Large intestine (tissue), 3 donors: ENCODE results near the gene TRIM37. TPM values are rescaled to one million over a fixed set of nuclear protein-coding genes. Genes with fewer than 3 reads are reported as not detected.
"Not testable (repeated sequence)": the region's sequence is repeated elsewhere in the genome, so short reads cannot be mapped to it uniquely, and the experiment has no call there.

Source experiments
- DNase-seq, 2 donors: peaks; one replicate each; pipeline versions ENCODE4 v3.0.0 to v3.0.0-alpha.2; 2013
- H3K27ac ChIP-seq: one replicate; pipeline ENCODE4 v1.5.1; 2013; ENCODE audit warnings: low read length
- H3K27me3 ChIP-seq: 2 replicates; pipeline ENCODE4 v1.6.1; 2013; ENCODE audit warnings: low read length; ENCODE audit not compliant: control insufficient read depth, insufficient read depth
- H3K36me3 ChIP-seq: 2 replicates; pipeline ENCODE4 v1.6.1; 2013; ENCODE audit warnings: low read length; ENCODE audit not compliant: control insufficient read depth, insufficient read depth
- H3K4me1 ChIP-seq: one replicate; pipeline ENCODE4 v1.6.1; 2013; ENCODE audit warnings: low read length; ENCODE audit not compliant: control insufficient read depth, insufficient read depth
- H3K4me3 ChIP-seq: one replicate; pipeline ENCODE4 v1.5.1; 2013; ENCODE audit warnings: low read length
- H3K9me3 ChIP-seq: one replicate; pipeline ENCODE4 v1.6.1; 2013; ENCODE audit warnings: mild to moderate bottlenecking, low read depth, low read length, moderate library complexity; ENCODE audit not compliant: control insufficient read depth
- WGBS: methylation state at CpG from one replicate; pipeline ENCODE4 v1.1.5; 2013; ENCODE audit warnings: low lambda C conversion rate; ENCODE audit not compliant: insufficient coverage; 5-methylcytosine and 5-hydroxymethylcytosine counted together
- polyA plus RNA-seq: library from polyadenylated mRNA; unstranded; fragments of 120-200 nt; gene quantifications from one replicate; pipeline ENCODE4 v1.2.1, GENCODE V29; 2013

The TRIM37 gene
- polyA plus RNA-seq, 1 donor: 13.9 TPM

DNA sequence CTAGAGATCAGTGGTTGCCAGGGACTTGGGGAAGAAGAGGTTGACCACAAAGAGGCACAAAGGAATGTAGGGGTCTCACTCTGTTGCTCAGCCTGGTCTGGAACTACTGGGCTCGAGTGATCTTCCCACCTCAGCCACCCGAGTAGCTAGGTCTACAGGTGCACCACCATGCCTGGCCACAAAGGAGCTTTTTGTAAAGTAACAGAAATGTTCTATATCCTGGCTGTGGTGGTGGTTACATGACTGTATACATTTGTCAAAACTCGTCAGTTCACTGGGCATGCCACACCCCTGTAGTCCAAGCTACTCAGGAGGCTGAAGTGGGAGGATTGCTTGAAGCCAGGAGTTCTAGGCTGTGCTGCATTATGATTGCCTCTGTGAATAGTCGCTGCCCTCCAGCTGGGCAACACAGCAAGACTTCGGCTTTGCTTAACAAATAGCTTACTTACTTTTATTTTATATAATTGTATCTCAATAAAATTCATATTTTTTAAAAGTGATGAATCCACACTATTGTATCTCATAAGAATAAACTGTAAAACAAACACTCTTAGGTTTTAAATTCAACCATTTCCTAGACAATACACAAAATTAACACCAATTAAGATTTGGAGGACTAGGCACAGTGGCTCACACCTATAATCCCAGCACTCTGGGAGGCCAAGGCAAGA, 43.3 kb upstream of the TRIM37 start:
- no peaks in the 10 kb centered on the region for H3K9me3 ChIP-seq
- H3K4me3 ChIP-seq: no peak overlapping the region
- H3K27me3 ChIP-seq: no peaks in the 10 kb centered on the region
- WGBS: no CpG with 5 or more reads among the region's 5 CpGs
- DNase-seq: no peak
- no peaks in the 10 kb centered on the region for H3K4me1 ChIP-seq
- peaks cover 3% of the 10 kb centered on the region for H3K36me3 ChIP-seq
- H3K27ac ChIP-seq: no peak overlapping the region

DNA sequence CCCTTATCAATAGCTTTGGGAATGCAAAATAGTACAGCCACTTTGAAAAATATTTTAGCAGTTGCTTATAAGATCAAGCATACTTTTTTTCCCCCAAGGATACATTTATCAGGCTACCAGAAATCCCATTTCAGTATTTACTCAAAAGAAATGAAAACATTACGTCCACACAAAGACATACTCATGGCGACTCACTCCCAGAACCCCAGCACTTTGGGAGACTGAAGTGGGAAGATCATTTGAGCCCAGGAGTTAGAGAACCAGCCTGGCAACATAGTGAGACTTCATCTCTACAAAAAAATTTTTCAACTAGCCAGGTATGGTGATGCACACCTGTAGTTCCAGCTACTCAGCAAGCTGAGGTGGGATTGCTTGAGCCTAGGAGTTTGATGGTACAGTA, 42.4 kb upstream of the TRIM37 start:
- H3K27me3 ChIP-seq: no peaks in the 10 kb centered on the region
- H3K27ac ChIP-seq: no peak overlapping the region
- no peaks in the 10 kb centered on the region for H3K9me3 ChIP-seq
- no peak overlapping the region for H3K4me3 ChIP-seq
- no peak for DNase-seq
- H3K36me3 ChIP-seq: peaks cover 3% of the 10 kb centered on the region
- no peaks in the 10 kb centered on the region for H3K4me1 ChIP-seq
- WGBS: no CpG with 5 or more reads among the region's 2 CpGs

DNA sequence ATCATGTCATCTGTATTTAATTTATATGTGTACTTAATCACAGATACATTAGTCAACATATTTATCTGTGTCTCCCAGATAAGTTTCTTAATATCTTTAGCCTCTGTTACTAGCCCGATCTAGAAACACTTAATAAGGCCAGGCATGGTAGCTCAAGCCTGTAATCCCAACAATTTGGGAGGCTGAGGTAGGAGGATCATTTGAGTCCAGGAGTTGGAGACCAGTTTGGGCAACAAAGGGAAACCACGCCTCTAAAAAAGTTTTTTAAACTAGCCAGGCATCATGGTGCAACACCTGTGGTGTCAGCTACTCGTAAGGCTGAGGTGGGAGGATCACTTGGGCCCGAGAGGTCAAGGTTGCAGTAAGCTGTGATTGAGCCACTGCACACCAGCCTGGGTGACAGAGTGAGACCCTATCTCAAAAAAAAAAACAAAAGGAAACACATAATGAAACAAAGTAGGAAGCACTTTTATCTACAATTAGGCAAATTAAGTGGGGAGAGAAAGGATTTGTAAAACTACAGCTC, 39.0 kb upstream of the TRIM37 start:
- H3K9me3 ChIP-seq: no peaks in the 10 kb centered on the region
- H3K36me3 ChIP-seq: peaks cover 3% of the 10 kb centered on the region
- H3K4me3 ChIP-seq: no peak overlapping the region
- no CpG with 5 or more reads among the region's 4 CpGs for WGBS
- no peak overlapping the region for H3K27ac ChIP-seq
- no peak for DNase-seq
- H3K4me1 ChIP-seq: no peaks in the 10 kb centered on the region
- no peaks in the 10 kb centered on the region for H3K27me3 ChIP-seq

DNA sequence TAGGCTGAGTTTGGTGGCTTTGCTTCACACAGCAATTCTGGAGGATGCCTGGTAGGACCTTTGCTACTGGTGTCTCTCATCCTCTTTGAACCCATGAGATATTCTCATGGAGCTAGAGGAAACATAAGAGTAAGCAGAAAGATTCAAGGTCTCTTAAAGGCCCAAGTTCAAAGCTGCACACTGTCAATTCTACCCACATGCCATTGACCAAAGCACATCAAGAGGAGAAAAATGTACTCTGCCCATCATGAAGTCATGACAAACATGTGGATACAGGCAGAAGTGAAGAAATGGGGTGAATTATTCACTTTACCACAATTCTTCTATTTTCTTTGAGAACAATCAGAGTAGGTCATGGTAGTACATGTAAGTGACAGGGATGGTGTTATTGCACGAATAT, 35.2 kb upstream of the TRIM37 start:
- H3K27ac ChIP-seq: no peak overlapping the region
- peaks cover 3% of the 10 kb centered on the region for H3K36me3 ChIP-seq
- H3K9me3 ChIP-seq: no peaks in the 10 kb centered on the region
- H3K4me1 ChIP-seq: no peaks in the 10 kb centered on the region
- H3K27me3 ChIP-seq: no peaks in the 10 kb centered on the region
- no peak for DNase-seq
- no peak overlapping the region for H3K4me3 ChIP-seq
- WGBS: 83% methylated on average over 1 of the region's 1 CpG

DNA sequence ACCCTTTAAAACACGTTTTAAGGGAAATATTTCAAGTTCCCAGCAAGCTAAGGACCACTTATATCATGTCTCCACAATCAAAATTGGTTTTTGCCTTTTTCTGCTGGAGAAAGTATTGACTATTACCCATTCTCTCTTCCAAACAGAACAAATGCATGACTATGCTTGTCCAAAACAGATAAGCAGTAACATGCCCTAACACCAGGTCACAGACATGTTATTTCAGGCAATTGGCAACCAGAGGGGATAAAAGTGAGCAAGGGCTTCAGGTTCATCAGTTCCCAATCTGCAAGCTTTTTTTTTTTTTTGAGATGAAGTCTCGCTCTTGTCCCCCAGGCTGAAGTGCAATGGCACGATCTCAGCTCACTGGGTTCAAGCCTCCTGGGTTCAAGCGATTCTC, 33.3 kb upstream of the TRIM37 start:
- 86% methylated on average over 1 of the region's 4 CpGs for WGBS
- no peaks in the 10 kb centered on the region for H3K4me1 ChIP-seq
- no peaks in the 10 kb centered on the region for H3K27me3 ChIP-seq
- H3K9me3 ChIP-seq: no peaks in the 10 kb centered on the region
- no peaks in the 10 kb centered on the region for H3K36me3 ChIP-seq
- DNase-seq: no peak
- H3K4me3 ChIP-seq: no peak overlapping the region
- H3K27ac ChIP-seq: no peak overlapping the region

DNA sequence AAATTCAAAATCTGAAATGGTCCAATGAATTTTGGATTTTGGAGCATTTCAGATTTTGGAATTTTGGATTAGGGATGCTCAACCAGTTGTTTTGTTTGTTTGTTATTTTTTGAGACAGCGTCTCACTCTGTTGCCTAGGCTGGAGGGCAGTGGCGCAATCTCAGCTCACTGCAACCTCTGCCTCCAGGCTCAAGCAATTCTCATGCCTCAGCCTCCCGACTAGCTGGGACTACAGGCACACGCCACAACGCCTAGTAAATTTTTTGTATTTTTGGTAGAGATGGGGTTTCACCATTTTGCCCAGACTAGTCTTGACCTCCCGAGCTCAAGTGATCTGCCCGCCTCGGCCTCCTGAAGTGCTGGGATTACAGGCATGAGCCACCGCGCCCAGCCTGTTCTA, 31.7 kb upstream of the TRIM37 start:
- H3K27ac ChIP-seq, H3K4me3 ChIP-seq, H3K36me3 ChIP-seq, H3K4me1 ChIP-seq, H3K9me3 ChIP-seq, H3K27me3 ChIP-seq, DNase-seq: not testable (repeated sequence)
- 80% methylated on average over 1 of the region's 10 CpGs for WGBS

DNA sequence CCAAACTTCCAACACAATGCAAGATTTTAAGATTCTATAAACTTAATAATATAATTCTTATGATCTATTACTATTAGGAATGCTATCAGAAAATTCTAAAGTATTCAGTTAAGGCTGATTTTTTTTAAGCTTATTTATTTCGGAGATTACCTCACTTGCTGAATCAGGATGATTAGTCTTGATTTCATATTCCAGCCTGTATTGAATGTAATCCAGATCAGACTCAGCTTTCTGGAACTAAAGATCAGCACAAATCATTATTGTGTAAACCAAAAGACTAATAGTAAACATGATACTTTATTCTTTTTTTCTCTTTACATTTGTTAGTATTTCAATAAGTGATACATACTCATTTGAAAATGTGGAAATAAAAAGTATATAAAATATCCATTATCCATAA, 24.5 kb upstream of the TRIM37 start:
- WGBS: 83% methylated on average over 1 of the region's 1 CpG
- Histone ChIP-seq H3K4me3 (no peak overlapping the region), H3K4me1 (no peaks in the 10 kb centered on the region), H3K27ac (no peak overlapping the region), H3K9me3 (no peaks in the 10 kb centered on the region), H3K36me3 (no peaks in the 10 kb centered on the region), H3K27me3 (no peaks in the 10 kb centered on the region)
- DNase-seq: no peak

DNA sequence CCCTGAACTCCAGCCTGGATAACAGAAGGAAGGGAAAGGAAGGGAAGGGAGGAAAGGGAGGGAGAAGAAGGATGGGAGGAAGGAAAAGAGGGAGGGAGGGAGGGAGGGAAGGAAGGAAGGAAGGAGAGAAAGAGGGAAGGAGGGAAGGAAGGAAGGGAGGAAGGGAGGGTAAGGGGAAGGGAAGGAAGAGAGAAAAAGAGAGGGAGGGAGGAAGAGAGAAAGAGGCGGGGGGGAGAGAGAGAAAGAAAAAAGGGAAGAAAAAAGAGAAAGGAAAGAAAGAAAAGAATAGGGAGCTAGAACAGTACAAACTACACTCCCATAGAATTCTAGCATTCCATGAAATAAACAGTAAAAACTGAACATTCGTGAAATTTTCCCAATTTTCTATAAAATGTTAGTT, 23.1 kb upstream of the TRIM37 start:
- Histone ChIP-seq H3K4me3 (no peak overlapping the region), H3K4me1 (no peaks in the 10 kb centered on the region), H3K27me3 (no peaks in the 10 kb centered on the region), H3K36me3 (no peaks in the 10 kb centered on the region), H3K27ac (no peak overlapping the region), H3K9me3 (no peaks in the 10 kb centered on the region)
- no peak for DNase-seq
- WGBS: 100% methylated on average over 1 of the region's 2 CpGs

DNA sequence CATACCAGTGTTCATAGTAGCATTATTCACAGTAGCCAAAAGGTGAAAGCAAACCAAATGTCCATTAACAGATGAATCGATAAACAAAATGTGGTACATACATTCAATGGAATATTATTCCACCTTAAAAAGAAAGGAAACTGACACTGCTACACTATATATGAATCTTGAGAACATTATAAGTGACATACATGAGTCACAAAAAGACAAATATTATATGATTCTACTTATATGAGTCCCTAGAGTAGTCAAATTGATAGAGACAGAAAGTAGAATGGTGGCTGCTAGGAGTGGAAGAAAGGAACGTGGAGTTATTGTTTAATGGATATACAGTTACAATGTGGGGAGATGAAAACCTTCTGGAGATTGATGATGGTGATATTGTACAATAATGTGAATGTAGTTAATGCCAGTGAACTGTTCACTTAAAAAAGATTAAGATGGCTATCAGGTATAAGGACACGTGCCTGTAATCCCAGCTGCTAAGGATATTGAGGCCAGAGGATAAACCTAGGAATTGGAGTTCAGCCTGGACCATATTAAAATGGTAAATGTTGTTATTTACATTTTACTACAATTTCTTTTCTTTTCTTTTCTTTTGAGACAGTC, 20.2 kb upstream of the TRIM37 start:
- 100% methylated on average over 1 of the region's 3 CpGs for WGBS
- no peaks in the 10 kb centered on the region for H3K4me1 ChIP-seq

DNA sequence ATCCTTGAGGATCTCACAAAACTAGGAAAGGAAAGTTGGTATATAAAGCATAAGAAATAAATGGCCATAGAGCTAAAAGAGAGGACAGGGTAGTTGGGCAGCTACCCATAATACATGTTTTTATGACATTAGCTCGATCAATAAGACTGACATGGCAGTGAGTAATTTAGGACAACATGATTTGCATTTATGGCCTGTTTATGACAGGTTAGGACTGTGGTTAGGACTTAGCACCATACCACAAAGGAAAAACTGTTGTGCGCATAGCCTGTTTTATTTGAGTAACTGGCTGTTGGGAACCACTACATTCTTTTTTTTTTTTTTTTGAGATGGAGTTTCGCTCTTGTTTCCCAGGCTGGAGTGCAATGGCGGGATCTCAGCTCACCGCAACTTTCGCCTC, 18.0 kb upstream of the TRIM37 start:
- Histone ChIP-seq H3K4me1 (no peaks in the 10 kb centered on the region), H3K36me3 (peaks cover 3% of the 10 kb centered on the region), H3K9me3 (no peaks in the 10 kb centered on the region), H3K27ac (no peak overlapping the region), H3K4me3 (no peak overlapping the region), H3K27me3 (no peaks in the 10 kb centered on the region)
- DNase-seq: no peak
- no CpG with 5 or more reads among the region's 6 CpGs for WGBS

More for the DNA sequence above, 20.2 kb upstream of the TRIM37 start:
- Histone ChIP-seq H3K27me3 (no peaks in the 10 kb centered on the region), H3K9me3 (no peaks in the 10 kb centered on the region), H3K27ac (no peak overlapping the region), H3K4me3 (no peak overlapping the region), H3K36me3 (peaks cover 3% of the 10 kb centered on the region)
- DNase-seq: no peak
